GM21576 (cell line): ENCODE data around the gene TP53AIP1.
A peak's percentile ranks its signal among the peaks of the same experiment; 100 is the strongest.

Experiments used
- ATAC-seq: cut with Tn5 transposase; IDR thresholded peaks from one replicate; pipeline ENCODE4 v1.9.1; 2021; ENCODE audit warnings: mild to moderate bottlenecking, moderate library complexity; ENCODE audit not compliant: unreplicated experiment

The TP53AIP1 gene

GRCh38 chr11:128943428-128943976 is 831 bp upstream of the TP53AIP1 start:
- no peak for ATAC-seq

DNA sequence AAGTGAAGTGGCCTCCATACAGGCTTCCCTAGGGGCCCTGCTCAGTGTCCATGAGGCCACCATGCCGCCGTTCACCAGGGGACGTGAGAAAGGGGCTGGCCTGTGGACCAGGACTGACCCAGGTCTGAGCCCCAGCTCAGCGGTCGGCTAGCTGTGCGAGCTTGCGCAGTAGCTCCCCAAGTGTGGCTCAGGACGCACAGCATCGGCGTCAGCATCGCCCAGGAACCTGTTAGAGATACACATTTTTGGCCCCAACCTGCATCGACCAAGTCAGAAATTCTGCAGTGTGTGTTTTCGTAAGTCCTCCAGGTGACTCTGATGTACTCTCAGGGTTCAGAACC is 429 bp downstream of the TP53AIP1 start:
- ATAC-seq, result no peak

DNA sequence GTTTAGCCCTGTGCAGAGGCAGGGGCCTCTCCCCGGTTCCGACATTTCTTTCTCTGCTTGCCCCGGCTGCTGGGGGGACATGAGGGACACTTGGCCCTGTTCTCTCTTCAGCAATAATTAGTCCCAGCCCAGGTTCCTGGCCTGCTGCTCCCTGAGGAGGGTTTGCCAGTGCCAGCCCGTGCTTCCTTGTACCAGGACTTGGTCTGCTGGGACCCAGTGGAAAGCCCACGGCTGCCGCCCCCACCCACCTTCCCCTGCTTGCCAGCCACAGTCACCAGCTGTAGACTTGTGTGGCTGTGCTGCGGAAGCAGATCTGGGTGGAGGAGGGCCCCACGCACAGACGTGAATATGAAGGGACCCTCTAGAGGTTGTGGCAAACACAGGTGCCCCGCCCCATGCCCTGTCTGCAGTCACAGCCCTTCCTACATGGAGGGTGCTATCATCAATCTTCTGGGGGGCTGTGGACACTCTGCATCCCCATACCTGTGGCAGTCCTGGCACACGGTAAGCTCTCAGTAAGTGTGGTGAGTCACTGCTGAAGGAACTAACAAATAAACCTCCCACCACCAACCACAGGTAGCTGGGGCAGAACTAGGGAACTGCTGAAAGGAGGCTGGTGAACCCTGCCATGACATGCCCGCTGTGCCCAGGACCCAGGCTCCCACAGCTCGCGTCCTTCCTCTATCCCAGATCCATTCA is 949 bp downstream of the TP53AIP1 start:
- ATAC-seq, result no peak

DNA sequence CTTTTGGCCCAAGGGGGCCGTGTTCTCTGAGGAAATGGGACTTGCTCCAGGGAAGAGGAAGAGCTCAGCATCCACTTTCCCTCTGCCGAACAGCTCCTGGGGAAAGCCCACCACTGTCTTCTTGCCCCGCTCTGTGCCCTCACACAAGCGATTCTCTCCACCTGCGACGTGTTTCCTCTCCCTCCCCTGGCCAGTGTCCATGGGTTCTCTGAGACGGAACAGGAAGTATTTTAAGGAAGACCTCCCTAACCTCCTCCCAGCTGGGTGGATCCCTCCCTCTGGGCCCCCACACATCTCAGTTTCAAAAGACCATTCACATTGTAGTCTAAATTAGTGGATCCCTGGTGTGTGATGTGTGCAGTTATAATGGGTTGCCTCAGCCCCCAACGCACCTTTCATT is 1.6 kb downstream of the TP53AIP1 start:
- no peak for ATAC-seq

DNA sequence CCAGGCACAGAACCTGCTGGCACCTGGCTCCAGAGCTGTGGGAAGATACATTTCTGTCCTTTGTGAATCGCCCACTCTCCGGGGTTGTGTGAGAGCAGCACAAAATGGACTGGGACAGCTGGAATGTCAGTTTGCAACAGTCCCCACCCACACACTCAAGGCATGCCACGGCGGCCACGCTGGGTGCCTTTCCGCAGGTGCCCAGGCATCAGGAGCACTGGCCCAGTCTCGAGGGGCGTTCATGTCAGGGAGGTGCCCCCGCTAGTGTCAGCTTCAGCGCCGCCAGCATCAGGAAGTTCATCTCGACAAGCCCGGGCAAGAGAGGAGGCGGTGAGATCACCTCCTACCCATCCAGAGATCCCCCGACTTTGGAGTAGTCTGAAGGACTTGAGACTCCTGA is 2.1 kb downstream of the TP53AIP1 start:
- no peak for ATAC-seq

- ATAC-seq, result no peak
Observed at GRCh38 chr11:128940156-128940555, 2.5 kb downstream of the TP53AIP1 start.

DNA sequence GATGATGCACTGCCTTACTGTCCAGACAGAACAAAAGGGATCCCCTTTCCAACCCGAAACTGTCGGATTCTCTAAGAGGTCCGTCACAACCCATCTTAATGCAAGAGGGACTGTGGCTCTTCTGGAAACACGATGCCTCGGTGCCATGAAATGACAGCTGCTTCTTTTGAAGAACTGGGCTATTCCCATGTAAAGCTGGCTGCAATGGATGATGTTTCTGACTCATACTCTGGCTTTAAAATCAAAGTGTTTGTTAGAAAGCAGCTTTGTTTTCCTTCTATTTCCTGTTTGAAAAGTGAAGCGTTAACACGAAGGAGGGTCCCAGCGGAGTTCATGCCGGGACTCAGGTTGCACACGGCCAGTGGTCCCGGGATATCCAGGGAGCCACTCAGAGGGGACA is 3.1 kb downstream of the TP53AIP1 start:
- no peak for ATAC-seq

- ATAC-seq, result no peak
Observed at GRCh38 chr11:128938156-128938885, 4.3 kb downstream of the TP53AIP1 start.

- no peak for ATAC-seq
Observed at GRCh38 chr11:128937480-128937879, 5.2 kb downstream of the TP53AIP1 start.

DNA sequence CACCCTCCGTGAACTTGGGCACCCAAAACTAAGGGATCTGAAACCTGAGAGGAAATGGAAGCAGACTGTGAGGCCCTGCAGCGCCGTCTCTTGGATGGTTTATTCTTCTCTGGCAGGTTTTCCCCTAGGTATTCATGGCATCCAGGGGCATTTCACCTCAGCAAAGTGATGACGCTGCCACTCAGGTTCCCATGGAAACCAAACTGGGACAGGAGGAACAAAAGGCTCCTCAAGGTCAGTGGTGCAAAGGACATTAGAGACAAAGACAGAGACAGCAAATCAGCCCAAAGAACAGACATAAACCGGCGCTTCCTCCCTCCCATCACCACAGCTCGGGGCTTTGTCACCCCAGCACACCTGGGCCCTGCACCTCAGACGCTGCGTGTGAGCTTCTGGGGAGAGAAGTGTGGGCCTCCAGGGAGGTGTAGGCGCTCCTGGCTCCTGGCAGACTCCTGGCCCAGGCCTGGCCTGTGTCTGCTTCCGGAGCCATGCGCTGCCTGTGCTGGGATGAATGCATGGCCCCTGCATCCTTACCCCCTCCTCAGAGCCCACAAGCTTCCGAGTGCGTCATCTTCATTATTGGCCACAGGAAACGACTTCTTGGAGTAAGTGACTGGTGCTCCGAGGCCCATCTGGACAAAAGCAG is 5.9 kb downstream of the TP53AIP1 start:
- ATAC-seq, result no peak

GRCh38 chr11:128934926-128935325 is 7.7 kb downstream of the TP53AIP1 start:
- no peak for ATAC-seq

DNA sequence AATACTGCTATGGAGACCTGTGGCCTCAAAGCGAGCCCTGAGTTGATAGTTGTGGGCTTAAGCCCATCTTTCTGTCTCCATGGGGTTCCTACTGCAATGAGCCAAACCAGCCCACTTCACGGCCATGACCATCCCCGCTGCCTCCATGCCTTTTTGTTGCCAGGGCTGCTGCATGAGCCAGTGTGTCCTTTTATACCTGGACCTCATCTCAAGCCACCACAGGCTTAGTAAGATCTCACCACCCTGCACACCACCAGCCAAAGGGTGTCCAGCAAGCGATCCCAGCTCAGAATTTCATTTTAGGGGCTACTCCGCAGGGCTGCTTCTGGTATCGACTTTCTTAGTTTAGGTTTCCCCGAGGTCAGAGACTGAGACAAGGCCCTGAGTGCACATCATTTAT is 8.3 kb downstream of the TP53AIP1 start:
- ATAC-seq, result no peak

- ATAC-seq, result no peak
Observed at GRCh38 chr11:128933481-128934178, 9.0 kb downstream of the TP53AIP1 start.

DNA sequence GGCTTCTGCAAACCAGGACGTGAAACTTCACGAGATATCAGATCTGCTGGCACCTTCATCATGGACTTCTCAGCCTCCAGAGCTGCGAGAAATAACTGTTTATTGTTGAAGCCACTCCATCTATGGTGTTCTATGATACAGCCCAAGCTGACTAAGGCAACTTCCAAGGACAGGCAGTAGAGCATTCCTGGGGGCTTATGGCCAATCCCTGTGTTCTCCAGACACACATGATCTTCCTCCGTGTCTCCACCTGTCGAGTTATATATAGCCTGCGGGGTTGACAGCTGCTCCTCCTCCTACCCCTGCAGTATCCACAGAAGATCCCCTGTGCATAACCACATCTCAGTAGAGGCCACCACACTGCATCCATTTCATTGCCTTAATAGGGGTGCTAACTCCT is 11.0 kb downstream of the TP53AIP1 start:
- ATAC-seq, result no peak

GRCh38 chr11:128931066-128931465 is 11.6 kb downstream of the TP53AIP1 start:
- ATAC-seq, result no peak

DNA sequence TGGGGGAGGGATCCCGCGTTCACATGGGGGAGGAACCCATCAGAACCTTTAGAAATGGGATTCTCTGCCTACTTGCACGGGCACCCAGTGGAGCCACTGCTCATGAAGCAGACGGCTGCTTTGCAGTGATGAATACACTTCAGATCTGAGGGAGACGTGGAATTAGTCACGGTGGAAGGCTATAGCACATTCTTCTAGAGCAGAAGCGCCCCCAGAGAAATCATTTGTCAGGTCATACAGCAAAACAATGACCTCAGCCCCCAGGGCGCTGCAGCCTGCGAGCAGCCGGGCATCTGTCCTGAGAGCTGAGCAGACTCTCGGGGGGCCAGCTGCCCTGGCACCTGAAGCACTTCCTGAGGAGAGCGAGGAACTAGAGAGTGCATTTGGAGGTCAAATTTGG is 12.7 kb downstream of the TP53AIP1 start:
- no peak for ATAC-seq

GRCh38 chr11:128929468-128929867 is 13.2 kb downstream of the TP53AIP1 start:
- ATAC-seq, result no peak

GRCh38 chr11:128928400-128928799 is 14.3 kb downstream of the TP53AIP1 start:
- peak; percentile 98 for ATAC-seq

GRCh38 chr11:128927683-128928336 is 14.9 kb downstream of the TP53AIP1 start:
- no peak for ATAC-seq

DNA sequence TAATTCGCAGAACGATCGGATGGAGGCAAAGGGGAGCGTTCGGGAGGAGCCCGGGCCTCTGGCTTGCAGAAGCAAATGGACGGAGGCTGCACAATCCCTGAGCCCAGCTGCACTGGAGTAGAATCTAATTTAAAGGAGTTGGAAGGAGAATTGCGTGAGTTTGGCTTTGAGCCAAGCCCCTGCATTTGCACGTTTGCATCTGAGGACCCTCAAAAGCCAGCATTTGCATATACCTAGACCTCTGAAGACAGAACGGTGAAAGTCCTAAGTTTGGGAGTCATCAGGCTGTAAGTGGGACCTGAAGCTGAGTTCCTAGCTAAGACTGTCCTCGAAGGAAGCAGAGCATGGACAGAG is 15.6 kb downstream of the TP53AIP1 start:
- ATAC-seq, result no peak
